Ovary (tissue), 9 donors: ENCODE measurements around the gene CFI. TPM values are rescaled to one million over a fixed set of nuclear protein-coding genes. Genes with fewer than 3 reads are reported as not detected.

ENCODE experiments used
- DNase-seq, 5 donors: peaks; one replicate each; pipeline ENCODE4 v3.0.0-alpha.2; 2019 to 2020
- H3K27ac ChIP-seq, 2 donors: fragments of 200-600 bp; one replicate each; pipeline versions ENCODE4 v1.5.1 to v1.8.0; 2019 to 2022
- H3K27me3 ChIP-seq: fragments of 200-600 bp; one replicate; pipeline ENCODE4 v1.8.0; 2022
- H3K36me3 ChIP-seq: fragments of 200-600 bp; sonication (generic); one replicate; pipeline ENCODE4 v1.5.1; 2019
- H3K4me1 ChIP-seq: one replicate; pipeline ENCODE4 v1.8.1; 2013; ENCODE audit warnings: mild to moderate bottlenecking, moderate library complexity; ENCODE audit not compliant: insufficient read depth
- H3K4me3 ChIP-seq: fragments of 200-600 bp; sonication (generic); one replicate; pipeline ENCODE4 v1.5.1; 2017
- H3K9me3 ChIP-seq, 2 donors: fragments of 200-600 bp in 1 of 2; sonication (generic) in 1 of 2; one replicate each; pipeline versions ENCODE4 v1.5.1 to v1.8.1; 2013 to 2019; ENCODE audit warnings: mild to moderate bottlenecking in 1 of 2, moderate library complexity in 1 of 2
- EP300 ChIP-seq: sonication (generic); formaldehyde crosslinking; IDR thresholded peaks from one replicate; pipeline ENCODE4 v1.6.1; 2017; ENCODE audit warnings: antibody characterized with exemption
- WGBS, 3 donors: extraction: QIAGEN DNeasy Blood & Tissue Kit in 1 of 3; methylation state at CpG; one replicate each; pipeline versions ENCODE4 v1.1.5 to v1.1.7; 2013 to 2017; 5-methylcytosine and 5-hydroxymethylcytosine counted together
- intact Hi-C, 4 donors: fragments of 100-400 bp; cut with DNase I; formaldehyde crosslinking; loops; one replicate each; pipeline versions ENCODE4 v1.11.0 to v1.15.1; 2022 to 2023
- polyA plus RNA-seq, 2 donors: library from polyadenylated mRNA; stranded (reverse); fragments of 200-250 nt in 1 of 2; fragments of 350-450 nt in 1 of 2; fragmentation: Illumina TruSeq in 1 of 2; extraction: RNeasy Lipid Tissue Mini Kit (QIAGEN cat#74804) in 1 of 2; gene quantifications; one replicate each; pipeline ENCODE4 v1.2.3, GENCODE V29; 2013 to 2014
- total RNA-seq, 7 donors: library from RNA; depleted of rRNA in 2 of 7; stranded (reverse); fragments of >200 nt in 2 of 7; fragmentation: NEBNext Ultra II Directional in 3 of 7; extraction: Animal tissue kit (Norgen Biotek cat#: 25700) in 3 of 7; gene quantifications; one replicate each; pipeline versions ENCODE4 v1.1.0 to v1.2.4, GENCODE V29; 2016 to 2023
- TF ChIP-seq, protein P1 (sequence below), 3 donors: fragments of 450-650 bp in 2 of 3; fragments of 200-600 bp in 1 of 3; IDR thresholded peaks; one replicate each; pipeline versions ENCODE4 v1.5.1 to v1.8.0; 2016 to 2022; ENCODE audit warnings: antibody characterized with exemption in 3 of 3, mild to moderate bottlenecking in 1 of 3
- donor health status: DM: no; HTN: no; CAD: no; lungs with moderate emphysema.
- donor health status: DM: no; HTN: no; CAD: no.
- donor health status: Bipolar disorder and iron deficiency.
- donor health status: DM: yes; HTN: yes; CAD: no.
- donor health status: DM: no; HTN: no; CAD: no.
- donor health status: DM: yes; HTN: yes; CAD: no.

The CFI gene
- total and polyA plus RNA-seq, 9 donors, result 13.1 to 112 (median 38.2) TPM

- H3K4me3 ChIP-seq, result no peak overlapping the region
- TF ChIP-seq, protein P1, sequence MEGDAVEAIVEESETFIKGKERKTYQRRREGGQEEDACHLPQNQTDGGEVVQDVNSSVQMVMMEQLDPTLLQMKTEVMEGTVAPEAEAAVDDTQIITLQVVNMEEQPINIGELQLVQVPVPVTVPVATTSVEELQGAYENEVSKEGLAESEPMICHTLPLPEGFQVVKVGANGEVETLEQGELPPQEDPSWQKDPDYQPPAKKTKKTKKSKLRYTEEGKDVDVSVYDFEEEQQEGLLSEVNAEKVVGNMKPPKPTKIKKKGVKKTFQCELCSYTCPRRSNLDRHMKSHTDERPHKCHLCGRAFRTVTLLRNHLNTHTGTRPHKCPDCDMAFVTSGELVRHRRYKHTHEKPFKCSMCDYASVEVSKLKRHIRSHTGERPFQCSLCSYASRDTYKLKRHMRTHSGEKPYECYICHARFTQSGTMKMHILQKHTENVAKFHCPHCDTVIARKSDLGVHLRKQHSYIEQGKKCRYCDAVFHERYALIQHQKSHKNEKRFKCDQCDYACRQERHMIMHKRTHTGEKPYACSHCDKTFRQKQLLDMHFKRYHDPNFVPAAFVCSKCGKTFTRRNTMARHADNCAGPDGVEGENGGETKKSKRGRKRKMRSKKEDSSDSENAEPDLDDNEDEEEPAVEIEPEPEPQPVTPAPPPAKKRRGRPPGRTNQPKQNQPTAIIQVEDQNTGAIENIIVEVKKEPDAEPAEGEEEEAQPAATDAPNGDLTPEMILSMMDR (IDR thresholded peaks at IDR 0.05), result no peak
- no peak for TF ChIP-seq EP300
- intact Hi-C loops, result no loop called here
- no peaks in the 10 kb centered on the region for H3K9me3 ChIP-seq
- DNase-seq, result no peak
- H3K27ac ChIP-seq, result no peak overlapping the region
- 84 to 93% (median 86%) methylated on average over 1 of the region's 1 CpG for WGBS, 3 donors
- no peaks in the 10 kb centered on the region for H3K27me3 ChIP-seq
- no peaks in the 10 kb centered on the region for H3K36me3 ChIP-seq
- H3K4me1 ChIP-seq, result no peaks in the 10 kb centered on the region
Measured at GRCh38 chr4:109691411-109691920, 110.3 kb downstream of the CFI start.

Other genes with a start within 250 kb of the CFI start
- 10 to 100 TPM in 2 of 7 donors, 1 to 10 TPM in 5; 7.6 to 11.7 (median 8.8) TPM for gene MCUB, start 241.8 kb downstream of the CFI start, total RNA-seq
- 10 to 100 TPM in 1 of 2 donors, 1 to 10 TPM in 1; 7.7 to 18.5 TPM for gene MCUB, start 241.8 kb downstream of the CFI start, polyA plus RNA-seq
- gene CASP6, start 98.6 kb downstream of the CFI start, total RNA-seq, result 10 to 100 TPM; 11.2 to 19.3 (median 13.1) TPM
- gene CASP6, start 98.6 kb downstream of the CFI start, polyA plus RNA-seq, result 10 to 100 TPM; 18.7 to 29.0 TPM
- 10 to 100 TPM; 31.2 to 84.3 (median 35.9) TPM for gene PLA2G12A, start 71.9 kb downstream of the CFI start, total RNA-seq
- gene PLA2G12A, start 71.9 kb downstream of the CFI start, polyA plus RNA-seq, result 10 to 100 TPM; 11.0 to 31.7 TPM
- 10 to 100 TPM in 6 of 7 donors, 1 to 10 TPM in 1; 4.3 to 22.5 (median 15.7) TPM for gene GAR1, start 13.8 kb upstream of the CFI start, total RNA-seq
- gene GAR1, start 13.8 kb upstream of the CFI start, polyA plus RNA-seq, result 10 to 100 TPM; 14.8 to 27.9 TPM
- gene RRH, start 26.0 kb upstream of the CFI start, total RNA-seq, result under 1 TPM in 4 of 7 donors, not detected in 3; 0.23 to 0.57 (median 0.32) TPM
- under 1 TPM; 0.06 to 0.20 TPM for gene RRH, start 26.0 kb upstream of the CFI start, polyA plus RNA-seq
- under 1 TPM in 6 of 7 donors, not detected in 1; 0.05 to 0.35 (median 0.18) TPM for gene LRIT3, start 46.1 kb upstream of the CFI start, total RNA-seq
- gene LRIT3, start 46.1 kb upstream of the CFI start, polyA plus RNA-seq, result under 1 TPM; 0.02 to 0.10 TPM
- under 1 TPM in 4 of 7 donors, not detected in 3; 0.12 to 0.87 (median 0.32) TPM for gene EGF, start 110.9 kb upstream of the CFI start, total RNA-seq
- under 1 TPM in 1 of 2 donors, not detected in 1; 0.22 TPM for gene EGF, start 110.9 kb upstream of the CFI start, polyA plus RNA-seq